Right forelimb (tissue), 1 donor: ENCODE data around the gene PC.
"Not testable (repeated sequence)": the region's sequence is repeated elsewhere in the genome, so short reads cannot be mapped to it uniquely, and the experiment has no call there.

Source experiments
- DNase-seq: peaks from one replicate; pipeline ENCODE4 v3.0.0-alpha.2; 2018

PC gene

DNA sequence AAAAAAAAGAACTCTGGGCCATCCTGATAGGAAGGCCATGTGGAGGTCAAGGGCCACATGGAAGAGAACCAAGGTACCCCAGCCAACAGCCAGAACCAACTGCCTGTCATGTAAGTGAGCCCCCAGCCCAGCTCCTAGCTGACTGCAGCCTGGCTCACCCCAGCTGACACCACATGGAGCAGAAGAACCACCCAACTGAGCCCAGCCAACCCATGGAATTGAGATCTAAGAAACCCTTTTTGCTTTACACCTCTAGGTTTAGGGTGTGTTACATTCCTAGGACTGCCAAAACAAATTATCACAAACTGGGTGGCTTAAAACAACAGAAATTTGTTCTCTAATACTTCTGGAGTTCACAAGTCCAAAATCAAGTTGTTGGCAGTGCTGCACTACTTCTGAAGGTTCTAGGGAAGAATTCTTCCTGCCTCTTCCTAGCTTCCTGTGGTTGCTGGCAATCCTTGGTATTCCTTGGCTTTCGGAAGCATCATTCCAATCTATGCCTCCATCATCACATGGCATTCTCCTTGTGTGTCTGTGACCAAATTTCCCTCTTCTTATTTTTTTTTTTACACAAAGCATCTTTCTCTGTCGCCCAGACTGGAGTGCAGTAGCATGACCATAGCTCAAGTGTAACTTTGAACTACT lies 21.3 kb upstream of the PC start:
- no peak for DNase-seq

DNA sequence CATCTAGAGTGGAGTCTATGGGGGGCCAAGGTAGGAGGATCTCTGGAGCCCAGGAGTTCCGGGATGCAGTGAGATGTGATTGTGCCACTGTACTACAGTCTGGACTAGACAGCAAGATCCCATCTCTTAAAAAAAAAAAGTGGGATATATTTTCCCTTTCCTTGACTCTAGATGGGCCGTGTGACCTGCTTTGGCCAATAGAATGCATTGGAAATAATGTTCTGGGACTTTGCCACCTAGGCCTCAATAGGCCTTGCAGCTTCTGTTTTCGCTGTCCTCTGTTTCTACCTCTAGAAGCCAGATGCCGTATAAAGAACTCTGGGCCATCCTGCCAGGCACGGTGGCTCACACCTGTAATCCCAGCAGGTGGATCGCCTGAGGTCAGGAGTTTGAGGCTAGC lies 20.5 kb upstream of the PC start:
- no peak for DNase-seq

DNA sequence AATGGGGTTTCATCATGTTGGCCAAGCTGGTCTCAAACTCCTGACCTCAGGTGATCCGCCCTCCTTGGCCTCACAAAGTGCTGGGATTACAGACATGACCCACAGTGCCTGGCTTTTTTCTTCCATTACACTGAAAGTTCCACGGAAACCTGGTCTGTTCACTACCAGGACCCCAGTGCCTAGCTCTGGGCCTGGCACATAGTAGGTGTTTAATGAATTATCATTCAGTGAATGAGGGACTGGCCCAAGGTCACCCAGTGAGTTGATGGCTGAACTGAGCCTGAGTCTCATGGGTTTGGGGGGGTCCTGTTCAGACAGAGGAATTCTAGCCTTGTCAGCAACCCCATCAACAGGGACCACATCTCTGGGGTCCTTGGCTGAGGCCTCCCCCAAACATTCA lies 20.0 kb upstream of the PC start:
- DNase-seq: no peak

DNA sequence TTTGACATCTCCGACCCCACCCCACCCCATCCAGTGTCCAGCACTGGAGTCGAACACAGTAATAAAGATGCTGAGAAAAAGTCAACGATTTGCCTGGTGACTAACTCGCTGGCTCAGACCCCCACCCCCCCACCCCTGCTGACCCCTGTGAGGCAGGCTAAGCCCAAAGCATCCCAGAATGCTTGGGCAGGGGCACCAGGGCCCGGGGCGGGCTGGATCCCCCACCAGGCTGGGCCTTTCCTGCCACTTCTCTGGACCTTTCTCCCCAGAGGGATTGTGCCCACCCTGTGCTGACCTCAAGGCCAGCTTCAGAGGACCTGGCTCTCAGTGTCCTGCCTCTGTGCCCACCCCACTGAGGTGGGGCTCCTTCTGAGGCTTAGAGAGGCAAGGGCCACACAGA lies 18.7 kb upstream of the PC start:
- DNase-seq: no peak

DNA sequence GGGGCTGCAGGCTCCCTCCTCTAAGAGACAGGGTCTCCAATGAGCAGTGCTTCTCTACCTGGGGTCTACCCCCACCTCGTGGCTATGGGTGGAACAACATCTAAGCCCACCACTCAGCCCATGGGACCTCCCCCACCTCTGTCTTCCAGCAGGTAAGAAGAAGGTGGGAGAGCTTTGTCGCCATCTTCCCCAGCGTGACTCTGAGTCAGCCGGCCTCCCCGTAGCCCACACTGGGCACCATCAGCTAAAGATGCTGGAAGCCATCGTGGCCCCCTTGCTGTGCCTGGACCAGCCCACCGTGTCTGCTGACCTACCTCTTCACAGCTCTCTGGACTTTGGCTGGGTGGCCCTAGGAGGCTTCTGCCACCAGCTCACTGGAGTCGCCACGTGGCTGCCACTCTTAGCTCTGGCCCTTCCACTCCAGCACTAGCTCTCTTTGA lies 17.9 kb upstream of the PC start:
- no peak for DNase-seq

DNA sequence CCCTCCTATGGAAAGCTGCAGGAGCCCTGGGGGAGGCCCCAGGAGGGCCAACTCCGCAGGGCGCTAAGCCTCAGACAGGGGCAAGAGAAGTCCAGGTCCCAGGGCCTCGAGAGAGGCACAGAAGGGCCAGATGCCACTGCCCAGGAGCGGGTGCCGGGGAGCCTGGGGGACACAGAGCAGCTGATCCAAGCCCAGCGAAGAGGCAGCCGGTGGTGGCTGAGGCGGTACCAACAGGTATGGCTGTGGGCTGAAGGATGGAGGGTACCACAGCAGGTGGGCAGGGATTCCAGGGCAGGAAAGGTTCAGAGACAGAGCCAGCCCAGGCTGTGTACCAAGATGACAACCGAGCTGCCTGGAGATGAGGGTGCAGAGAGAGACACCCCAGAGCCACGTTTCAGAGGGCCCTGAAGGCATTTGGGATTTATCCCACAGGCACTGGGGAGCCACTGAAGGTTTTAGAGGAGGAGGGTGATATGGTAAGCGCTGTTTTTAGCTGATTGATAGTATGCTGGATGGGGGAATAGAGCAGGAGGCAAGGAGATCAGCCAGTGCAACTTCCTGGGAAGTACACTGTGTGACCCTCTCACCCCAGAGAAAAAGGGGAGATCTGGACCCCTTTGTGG lies 17.3 kb upstream of the PC start:
- DNase-seq: no peak

DNA sequence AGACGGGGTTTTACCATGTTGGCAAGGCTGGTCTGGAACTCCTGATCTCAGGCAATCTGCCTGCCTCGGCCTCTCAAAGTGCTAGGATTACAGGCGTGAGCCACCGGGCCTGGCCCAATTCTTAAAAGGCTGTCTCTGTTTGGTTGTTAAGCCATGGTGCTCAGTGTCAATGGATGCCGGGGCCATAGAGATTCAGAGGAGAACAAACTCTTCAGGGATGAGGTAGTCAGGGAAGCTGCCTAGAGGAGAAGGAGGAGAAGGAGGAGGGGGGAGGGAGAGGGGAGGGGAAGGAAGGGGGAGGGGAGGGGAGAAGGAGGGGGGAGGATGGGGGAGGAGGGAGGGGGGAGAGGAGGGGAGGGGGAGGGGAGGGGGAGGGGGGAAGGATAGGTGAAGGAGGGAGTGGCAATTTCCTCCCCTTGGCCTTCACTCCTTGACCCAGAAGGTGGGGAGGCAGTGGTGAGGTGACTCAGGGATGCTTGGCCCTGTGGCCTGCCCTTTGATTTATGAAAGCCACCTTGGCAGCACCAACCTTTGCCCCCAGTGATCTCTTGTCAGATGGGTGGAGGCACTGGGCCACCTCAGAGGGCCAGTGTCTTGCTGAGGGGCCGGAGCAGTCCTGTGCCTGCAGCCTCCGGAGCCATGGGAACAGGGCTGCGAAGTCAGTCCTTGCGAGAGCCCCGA lies 16.7 kb upstream of the PC start, which contains the start of gene C11orf86:
C11orf86 (plus strand) TSS at position 581 of the 681 bp plus-strand sequence; CDS start at position 640, 59 bp downstream.
- DNase-seq: no peak

DNA sequence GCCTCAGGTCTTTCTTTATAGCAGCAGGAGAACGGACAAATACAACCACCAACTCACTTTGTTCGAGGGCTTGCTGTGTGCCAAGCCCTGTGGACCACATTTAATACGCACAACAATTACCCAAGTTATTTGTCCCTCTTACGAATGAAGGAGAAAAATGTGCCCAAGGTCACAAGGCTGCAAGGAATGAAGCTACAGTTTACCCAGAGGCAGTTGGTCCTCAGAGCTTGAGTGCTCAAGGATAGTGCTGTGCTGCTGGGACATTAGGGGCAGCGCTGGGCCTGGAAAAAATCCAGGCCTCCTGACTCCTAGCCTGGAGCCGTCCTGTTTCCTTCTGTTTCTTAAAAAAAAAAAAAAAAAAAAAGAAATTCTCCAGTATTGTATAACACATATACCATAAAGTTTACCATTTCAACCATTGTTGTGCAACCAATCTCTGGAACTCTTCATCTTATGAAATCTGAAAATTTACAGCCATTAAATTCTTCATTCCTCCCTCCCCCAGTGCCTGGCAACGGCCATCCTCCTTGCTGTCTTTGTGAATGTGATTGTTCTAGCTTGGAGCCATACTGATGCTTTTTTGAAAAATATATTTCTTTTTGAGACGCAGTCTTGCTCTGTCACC lies 15.9 kb upstream of the PC start:
- DNase-seq: no peak

DNA sequence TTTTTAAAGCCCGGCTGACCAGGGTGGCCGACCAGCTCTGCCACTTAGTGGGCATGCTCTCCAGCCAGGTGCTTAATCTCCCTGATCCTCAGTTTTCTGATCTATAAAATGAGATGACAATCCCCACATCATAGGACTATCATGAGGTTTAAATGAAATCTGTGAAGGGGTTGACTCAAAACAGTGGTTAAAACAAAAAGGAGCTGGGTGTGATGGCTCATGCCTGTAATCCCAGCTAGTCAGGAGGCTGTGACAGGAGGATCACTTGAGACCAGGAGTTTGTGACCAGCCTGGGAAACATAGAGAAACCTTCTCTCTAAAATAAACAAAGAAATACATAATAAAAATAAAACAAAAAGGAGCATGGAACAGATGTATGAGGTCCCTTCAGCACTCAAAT lies 13.3 kb upstream of the PC start:
- no peak for DNase-seq

DNA sequence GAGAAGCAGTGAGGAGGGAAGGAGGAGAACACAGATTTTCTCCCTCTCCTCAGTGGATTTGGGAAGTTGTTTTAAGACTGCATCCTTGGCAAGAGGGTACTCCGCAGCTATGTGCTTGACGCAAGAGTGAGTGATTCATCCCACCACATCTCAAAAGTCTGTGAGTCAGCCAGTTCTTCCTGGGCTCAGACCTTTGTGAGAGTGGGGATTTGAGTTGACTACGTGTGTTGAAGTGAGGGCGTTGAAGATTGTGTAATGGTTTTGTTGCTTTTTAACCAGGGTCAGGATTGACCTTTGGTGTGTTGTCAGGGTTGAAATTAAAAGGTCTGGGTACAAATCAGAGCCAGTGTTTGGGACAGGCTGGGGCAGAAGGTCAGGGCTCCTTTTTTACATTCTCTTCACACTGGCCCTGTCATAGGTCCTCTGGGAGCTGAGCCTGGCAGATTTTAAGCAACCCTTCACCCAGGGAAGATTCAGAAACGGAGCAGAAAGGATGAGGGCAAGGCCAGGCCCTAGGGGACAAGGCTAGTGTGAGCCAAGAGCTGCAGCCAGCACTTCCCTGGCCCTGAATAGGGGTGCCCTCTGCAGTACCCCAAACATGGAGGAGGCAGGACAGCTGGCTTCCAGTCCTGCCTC lies 12.7 kb upstream of the PC start:
- no peak for DNase-seq

DNA sequence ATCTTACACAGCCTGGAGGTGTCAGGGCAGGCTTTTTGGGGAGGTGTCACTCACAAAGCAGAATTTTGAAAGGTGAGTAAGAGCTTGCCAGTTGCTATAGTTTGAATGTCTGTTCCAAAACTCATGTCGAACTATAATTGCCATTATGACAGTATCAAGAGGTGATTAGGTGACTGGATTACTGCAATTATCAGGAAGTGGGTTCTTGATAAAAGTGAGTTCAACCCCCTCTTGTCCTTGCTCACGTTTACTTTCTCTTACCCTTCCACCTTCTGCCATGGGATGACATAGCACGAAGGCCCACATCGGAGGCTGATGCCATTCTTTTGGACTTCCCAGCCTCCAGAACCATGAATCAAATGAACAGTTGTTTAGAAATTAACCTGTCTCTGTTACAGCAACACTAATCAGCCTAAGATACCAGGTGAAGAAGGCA lies 12.2 kb upstream of the PC start:
- DNase-seq: no peak

DNA sequence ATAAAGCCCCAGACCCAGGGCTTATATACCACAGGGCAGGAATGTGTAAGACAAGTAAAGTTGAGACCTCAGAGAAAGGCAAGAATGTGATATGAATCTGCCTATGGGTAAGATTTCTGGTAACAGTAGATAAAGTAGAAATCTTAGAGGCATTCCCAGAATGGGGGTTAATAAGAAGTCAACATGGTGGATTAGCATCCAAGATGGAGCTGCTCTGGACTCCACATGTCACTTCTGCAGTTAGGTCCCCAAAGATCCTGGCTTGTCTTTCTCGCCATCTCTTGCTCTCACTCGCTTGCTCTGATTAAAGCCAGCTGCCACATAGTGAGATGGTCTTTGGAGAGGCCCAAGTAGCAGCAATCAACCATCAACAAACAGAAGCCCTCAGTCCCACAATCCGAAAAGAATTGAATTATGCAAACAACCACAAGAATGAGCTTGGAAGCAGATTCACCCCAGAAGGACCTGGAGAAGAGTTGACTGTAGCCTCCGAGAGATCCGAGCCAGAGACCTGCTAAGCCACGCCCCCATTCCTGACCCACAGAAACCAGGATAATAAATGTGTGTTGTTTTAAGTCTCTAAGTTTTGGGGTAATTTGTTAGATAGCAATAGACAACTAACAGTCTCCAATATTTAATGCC lies 11.5 kb upstream of the PC start:
- no peak for DNase-seq

DNA sequence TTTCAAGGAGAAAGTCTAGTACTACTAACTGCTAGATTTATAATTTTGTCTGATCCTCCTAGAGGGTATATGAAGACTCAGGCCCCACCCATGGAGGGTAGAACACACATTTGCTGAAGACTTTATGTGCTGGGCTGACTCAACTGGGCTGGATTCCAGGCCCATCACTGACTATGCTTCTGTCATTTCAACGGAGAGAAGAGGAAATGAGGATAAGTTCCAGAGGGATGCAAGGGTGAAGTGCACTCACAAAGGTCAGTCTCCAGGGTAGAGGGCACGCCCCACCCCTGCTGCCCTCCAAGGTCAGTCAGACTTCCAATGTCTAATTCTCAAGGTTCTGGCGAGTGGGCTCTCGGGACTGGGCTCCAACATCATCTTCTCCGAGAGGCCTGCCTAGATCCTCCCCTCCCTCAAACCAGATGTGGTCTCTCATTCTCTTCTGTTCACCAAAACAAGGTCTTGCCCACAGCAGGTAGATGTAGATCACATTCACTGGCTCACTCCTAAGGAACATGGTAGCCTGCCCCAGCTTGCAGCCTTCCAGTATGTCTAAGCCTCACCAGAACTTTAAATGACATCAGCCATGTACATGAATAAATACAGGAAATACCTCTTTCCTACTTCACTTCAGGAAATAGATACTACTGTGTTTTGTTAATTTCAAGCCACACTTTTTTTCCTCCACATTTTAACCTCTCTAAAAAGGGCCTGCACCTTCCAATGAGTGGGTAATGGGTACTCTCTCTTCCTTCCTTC lies 9.7 kb upstream of the PC start:
- no peak for DNase-seq

DNA sequence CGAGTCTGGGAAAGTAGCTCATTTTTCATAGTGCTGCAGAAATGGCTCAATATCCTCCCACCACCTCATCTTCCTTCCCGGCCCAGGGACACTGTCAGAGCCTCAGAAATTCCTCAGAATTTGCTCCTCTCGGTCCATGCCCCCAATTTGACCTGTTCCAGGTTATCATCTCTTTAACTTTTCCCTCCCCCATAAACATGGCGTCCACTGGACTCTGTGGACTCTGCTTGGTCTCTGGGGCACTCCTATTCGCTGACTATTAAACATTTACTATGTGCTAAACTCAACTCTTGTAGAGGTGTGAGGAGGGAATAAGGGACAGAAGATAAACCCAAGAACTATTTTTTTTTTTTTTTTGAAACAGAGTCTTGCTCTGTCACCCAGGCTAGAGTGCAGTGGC lies 8.2 kb upstream of the PC start:
- DNase-seq: no peak

DNA sequence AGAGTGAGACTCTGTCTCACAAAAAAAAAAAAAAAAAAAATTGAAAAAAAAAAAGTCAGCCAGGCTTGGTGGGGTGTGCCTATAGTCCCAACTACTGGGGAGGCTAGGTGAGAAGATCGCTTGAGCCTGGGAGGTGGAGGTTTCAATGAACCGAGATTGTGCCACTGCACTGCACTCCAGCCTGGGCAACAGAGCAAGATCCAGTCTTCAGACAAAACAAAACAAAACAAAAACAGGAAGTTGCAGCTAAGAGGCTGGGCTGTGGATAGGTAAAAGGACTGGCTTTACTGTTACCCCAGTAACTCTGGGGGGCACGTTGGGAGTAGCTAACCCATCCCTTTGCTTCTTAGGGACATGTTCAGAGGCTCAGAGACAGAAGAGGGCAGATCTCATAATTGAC lies 6.3 kb upstream of the PC start:
- no peak for DNase-seq

DNA sequence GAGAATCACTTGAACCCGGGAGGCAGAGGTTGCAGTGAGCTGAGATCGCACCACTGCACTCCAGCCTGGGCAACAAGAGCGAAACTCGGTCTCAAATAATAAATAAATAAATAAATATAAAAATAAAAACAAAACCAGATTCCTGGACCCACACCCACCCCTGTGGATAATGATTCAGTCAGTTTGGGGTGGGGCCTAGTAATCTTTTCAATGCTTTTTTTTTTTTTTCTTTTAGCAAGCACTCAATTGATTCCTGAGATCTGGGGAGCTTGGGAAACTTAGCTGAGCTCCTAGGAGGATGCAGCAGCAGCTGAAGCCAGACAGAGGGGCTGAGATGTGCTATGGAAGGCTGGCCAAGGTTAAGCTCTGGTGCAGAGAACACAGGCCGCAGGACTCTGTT lies 4.6 kb upstream of the PC start:
- no peak for DNase-seq

DNA sequence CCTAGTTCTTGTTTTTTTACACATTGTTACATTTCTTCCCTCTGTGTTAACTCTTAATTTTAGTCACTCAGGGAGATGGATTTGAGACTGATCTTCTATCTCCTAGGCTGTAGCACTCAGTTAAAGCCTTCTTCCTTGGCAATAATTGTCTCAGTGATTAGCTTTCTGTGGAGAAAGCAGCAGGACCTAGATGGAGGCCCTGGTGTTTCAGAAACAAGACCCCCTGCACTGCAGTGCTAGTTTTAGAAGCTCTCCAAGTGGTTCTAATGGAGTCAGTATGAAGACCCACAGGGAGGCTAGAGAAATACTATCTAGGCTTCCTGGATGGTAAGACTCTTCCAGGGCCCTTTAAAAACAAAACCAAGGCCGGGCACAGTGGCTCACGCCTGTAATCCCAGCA lies 4.1 kb upstream of the PC start:
- no peak for DNase-seq

DNA sequence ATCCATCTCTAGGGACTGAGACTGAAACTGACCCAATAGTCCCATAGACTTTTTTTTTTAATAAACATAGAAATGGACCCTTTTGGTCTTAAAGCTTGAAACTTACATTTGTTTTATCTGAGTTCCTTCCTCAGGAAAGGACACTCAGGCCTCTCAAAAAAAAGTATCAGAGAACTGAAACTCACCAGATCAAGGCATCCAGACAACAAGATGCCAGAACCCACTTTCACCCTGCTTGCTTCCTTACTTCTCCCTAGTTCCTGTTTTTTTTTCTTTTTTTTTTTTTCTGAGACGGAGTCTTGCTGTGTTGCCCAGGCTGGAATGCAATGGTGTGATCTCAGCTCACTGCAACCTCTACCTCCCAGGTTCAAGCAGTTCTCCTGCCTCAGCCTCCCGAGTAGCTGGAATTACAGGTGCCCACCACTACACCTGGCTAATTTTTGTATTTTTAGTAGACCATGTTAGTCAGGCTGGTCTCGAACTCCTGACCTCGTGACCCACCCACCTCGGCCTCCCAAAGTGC lies 3.6 kb upstream of the PC start:
- not testable (repeated sequence) for DNase-seq

DNA sequence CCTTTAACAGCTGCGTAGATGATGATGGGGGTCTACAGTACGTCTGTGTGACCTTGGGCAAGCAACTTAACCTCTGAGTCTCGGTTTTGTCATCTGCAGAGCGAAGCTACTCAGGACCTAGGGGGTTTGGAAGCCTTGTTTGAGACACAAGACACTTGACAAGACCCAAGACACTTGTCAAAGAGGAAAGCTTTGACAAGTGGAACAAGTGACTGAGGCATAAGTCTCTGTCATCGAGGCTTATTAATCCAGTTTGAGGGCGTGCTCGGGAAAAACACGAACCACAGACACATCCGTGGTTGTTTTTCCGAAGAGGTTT lies 732 bp upstream of the PC start:
- no peak for DNase-seq

DNA sequence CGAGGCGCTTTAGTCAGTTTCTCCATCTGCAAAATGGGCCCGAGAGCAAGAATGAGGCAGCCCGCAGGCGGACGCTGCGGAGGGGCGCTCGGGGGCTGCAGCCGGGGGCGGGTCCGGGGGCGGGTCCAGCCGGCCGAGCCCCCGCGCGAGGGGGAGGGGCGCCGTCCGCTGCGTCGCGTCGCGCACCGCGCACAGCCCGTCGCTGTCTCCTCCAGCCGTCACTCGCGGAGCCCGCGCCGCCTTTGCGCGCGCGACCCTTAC lies 282 bp downstream of the PC start:
- no peak for DNase-seq

DNA sequence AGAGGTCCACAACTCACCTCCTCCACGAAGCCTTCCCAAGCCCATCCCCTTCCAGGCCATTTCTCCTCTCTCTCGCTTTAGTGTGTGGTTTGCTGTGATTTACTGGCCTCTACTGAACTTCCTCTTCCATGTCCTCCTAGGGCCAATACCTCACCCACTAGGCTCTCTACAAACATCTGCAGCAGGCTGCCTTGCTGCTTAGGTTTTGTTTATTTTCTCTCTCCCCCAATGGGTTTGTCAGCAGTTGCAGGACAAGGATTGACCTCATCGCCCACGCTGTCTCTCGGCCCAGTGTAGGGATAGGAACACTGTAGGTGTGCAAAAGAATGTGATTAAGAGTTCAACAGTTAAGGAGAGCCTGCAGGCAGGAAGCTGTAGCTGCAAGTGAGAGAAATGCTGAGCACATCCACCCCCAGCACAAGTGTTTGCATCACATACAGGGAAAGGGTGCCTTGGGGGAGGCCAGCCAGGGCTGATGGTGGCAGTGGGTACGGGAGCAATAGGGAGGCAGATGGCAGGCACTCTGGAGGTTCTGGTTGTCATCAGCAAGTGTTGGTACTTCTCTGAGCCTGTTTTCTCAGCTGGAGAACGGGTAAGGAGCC lies 1.4 kb downstream of the PC start:
- no peak for DNase-seq
